Memory B cell (primary cell): ENCODE measurements around the gene CDK8.
"Not testable (repeated sequence)": the region's sequence is repeated elsewhere in the genome, so short reads cannot be mapped to it uniquely, and the experiment has no call there.

ENCODE experiments used
- ATAC-seq: fragments of 150-1000 bp; cut with Tn5 transposase; 2 replicates; pipeline ENCODE4 v1.10.0; 2021; ENCODE audit warnings: low read depth, mild to moderate bottlenecking, moderate library complexity
- DNase-seq, 2 donors: peaks; one replicate each; pipeline ENCODE4 v3.0.0; 2022; ENCODE audit warnings: low spot score in 2 of 2
- H3K27ac Mint-ChIP-seq: one replicate; pipeline ENCODE4 v1.8.0; 2022; ENCODE audit warnings: mild to moderate bottlenecking, moderate library complexity, mixed read lengths
- H3K27me3 Mint-ChIP-seq: one replicate; pipeline ENCODE4 v1.8.0; 2022; ENCODE audit warnings: mixed read lengths
- H3K36me3 Mint-ChIP-seq: one replicate; pipeline ENCODE4 v1.8.0; 2022; ENCODE audit warnings: mild to moderate bottlenecking, mixed read lengths
- H3K4me1 Mint-ChIP-seq: one replicate; pipeline ENCODE4 v1.8.0; 2022; ENCODE audit warnings: mixed read lengths
- H3K4me3 Mint-ChIP-seq: one replicate; pipeline ENCODE4 v1.8.0; 2022; ENCODE audit warnings: mild to moderate bottlenecking, moderate library complexity, mixed read lengths
- H3K9me3 Mint-ChIP-seq: one replicate; pipeline ENCODE4 v1.8.0; 2022; ENCODE audit warnings: mixed read lengths

Gene CDK8

DNA sequence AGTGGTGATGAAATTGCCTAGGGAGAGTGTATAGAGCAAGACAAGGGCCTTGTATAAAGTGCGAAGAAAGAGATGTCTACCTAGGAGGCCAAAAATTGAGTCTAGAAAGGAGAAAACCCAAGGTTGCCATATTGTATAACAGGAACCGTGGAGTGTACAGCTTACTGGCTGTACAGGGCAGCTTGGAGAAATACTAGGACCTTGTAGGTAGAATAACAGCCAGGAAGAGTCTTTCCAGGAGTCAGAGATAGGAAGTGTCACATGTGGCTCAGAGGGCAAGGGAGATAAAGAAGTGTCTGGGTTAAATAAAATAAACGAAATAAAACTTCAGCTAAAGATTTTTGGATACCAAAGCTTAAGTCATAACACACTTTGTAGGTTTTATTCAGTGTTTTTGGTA is 12.4 kb downstream of the CDK8 start:
- H3K27ac Mint-ChIP-seq = no peak overlapping the region
- H3K36me3 Mint-ChIP-seq = peaks cover 8% of the 10 kb centered on the region

DNA sequence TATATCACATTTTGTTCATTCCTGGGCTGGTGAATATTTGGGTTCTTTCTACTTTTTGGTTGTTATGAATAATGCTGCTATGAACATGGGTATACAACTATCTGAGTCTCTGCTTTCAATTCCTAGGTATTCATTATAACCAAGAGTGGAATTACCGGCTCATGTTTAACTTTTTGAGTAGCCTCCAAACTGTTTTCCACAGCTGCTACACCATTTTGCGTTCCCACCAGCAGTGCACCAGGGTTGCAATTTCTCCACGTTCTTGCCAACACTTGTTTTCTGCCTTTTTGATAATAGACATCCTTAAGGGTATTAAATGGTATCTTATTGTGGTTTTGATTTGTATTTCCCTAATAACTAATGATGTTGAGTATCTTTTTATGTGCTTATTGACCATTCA is 16.8 kb downstream of the CDK8 start:
- H3K4me3 Mint-ChIP-seq = no peak overlapping the region
- H3K4me1 Mint-ChIP-seq = peaks cover 23% of the 10 kb centered on the region
- H3K9me3 Mint-ChIP-seq = no peaks in the 10 kb centered on the region
- peaks cover 4% of the 10 kb centered on the region for H3K36me3 Mint-ChIP-seq
- DNase-seq = no peak
- H3K27ac Mint-ChIP-seq = no peak overlapping the region
- ATAC-seq = no peak
- H3K27me3 Mint-ChIP-seq = no peaks in the 10 kb centered on the region

More for the DNA sequence above, 12.4 kb downstream of the CDK8 start:
- DNase-seq (no peak), ATAC-seq (no peak)
- Mint-ChIP-seq H3K27me3 (no peaks in the 10 kb centered on the region), H3K9me3 (peaks cover 2% of the 10 kb centered on the region), H3K4me1 (peaks cover 32% of the 10 kb centered on the region), H3K4me3 (no peak overlapping the region)

DNA sequence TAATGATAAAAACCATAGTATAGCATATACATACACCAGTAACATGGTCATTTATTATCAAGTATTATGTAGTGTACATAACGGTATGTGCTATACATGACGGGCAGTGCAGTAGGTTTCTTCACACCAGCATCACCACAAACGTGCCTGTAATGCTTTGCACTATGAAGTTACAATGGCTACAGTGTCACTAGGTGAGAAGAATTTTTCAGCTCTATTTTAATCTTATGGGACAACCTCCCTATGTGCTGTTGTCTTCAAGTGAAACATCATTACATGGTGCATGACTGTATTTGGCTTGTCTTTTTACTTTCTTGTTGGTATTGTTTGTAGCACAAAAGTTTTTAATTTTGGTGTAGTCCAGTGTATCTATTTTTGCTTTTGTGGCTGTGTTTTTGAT is 18.7 kb downstream of the CDK8 start:
- Mint-ChIP-seq H3K27ac (no peak overlapping the region), H3K36me3 (peaks cover 4% of the 10 kb centered on the region), H3K9me3 (no peaks in the 10 kb centered on the region), H3K4me3 (no peak overlapping the region), H3K27me3 (no peaks in the 10 kb centered on the region), H3K4me1 (peaks cover 21% of the 10 kb centered on the region)
- DNase-seq = no peak
- no peak for ATAC-seq

DNA sequence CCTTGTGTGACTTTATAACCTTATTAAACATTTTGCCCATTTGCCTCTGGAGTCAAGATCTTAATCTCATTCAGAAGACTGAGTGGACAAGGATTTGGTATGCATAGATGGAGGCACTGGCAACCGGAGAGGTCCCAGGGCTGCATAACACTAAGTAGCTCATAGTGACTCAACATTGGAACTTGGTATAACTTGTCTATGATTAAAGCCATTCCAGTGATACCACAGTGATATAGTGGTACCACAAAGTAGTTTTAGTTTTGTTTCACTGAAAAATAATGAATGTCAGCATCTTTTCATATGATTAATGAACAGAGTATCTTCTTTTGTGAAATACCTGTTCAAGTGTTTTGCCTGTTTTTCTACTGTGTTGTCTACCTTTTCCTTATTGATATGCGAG is 26.4 kb downstream of the CDK8 start:
- no peaks in the 10 kb centered on the region for H3K27me3 Mint-ChIP-seq
- peaks cover 6% of the 10 kb centered on the region for H3K36me3 Mint-ChIP-seq
- ATAC-seq (no peak), DNase-seq (no peak)
- H3K4me1 Mint-ChIP-seq = peaks cover 8% of the 10 kb centered on the region
- H3K9me3 Mint-ChIP-seq = peaks cover 1% of the 10 kb centered on the region
- no peak overlapping the region for H3K27ac Mint-ChIP-seq
- H3K4me3 Mint-ChIP-seq = no peak overlapping the region

DNA sequence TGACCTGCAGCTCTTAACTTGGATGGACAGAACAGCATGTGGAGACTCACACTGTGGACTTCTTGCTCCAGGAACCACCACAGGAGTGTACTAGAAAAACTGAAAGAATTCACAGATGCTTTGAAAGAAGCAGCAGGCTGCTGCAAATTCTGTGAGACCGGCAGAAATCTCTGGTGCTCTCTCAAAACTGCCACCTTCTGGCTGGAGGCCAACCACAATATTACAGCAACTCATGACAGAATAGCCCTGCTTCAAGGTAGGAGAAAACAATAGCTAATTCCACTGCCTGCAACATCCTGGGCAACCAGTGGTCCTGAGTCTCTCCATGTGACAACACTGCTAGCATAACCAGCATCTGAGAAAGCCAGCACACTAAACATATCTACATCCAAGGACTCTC is 26.9 kb downstream of the CDK8 start:
- Mint-ChIP-seq H3K9me3 (peaks cover 1% of the 10 kb centered on the region), H3K36me3 (peaks cover 6% of the 10 kb centered on the region), H3K4me1 (peaks cover 8% of the 10 kb centered on the region), H3K4me3 (no peak overlapping the region), H3K27me3 (no peaks in the 10 kb centered on the region), H3K27ac (no peak overlapping the region)
- DNase-seq (no peak), ATAC-seq (no peak)

DNA sequence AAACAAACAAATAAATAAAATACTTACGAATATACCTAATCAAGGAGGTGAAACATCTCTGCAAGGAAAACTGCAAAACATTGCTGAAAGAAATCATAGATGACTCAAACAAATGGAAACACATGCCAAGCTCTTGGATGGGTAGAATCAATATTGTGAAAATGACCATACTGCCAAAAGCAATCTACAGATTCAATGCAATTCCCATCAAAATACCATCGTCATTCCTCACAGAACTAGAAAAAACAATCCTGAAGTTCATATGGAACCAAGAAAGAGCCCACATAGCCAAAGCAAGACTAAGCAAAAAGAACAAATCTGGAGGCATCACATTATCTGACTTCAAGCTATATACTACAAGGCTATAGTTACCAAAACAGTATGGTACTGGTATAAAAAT is 32.0 kb downstream of the CDK8 start:
- H3K9me3 Mint-ChIP-seq, ATAC-seq, H3K27ac Mint-ChIP-seq, H3K27me3 Mint-ChIP-seq, H3K36me3 Mint-ChIP-seq, H3K4me1 Mint-ChIP-seq, H3K4me3 Mint-ChIP-seq, DNase-seq: not testable (repeated sequence)

DNA sequence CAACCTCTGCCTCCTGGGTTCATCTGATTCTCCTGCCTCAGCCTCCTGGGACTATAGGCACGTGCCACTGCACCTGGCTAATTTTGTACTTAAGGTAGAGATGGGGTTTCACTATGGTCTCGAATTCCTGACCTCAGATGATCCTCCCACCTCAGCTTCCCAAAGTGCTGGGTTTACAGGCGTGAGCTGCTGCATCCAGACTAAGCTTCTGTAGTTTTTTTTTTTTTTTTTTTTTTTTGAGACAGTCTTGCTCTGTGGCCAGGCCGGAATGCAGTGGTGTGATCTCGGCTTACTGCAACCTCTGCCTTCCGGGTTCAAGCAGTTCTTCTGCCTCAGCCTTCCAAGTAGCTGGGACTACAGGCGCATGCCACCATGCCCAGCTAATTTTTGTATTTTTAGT is 34.9 kb downstream of the CDK8 start:
- not testable (repeated sequence) for H3K27me3 Mint-ChIP-seq, H3K36me3 Mint-ChIP-seq, H3K27ac Mint-ChIP-seq, H3K9me3 Mint-ChIP-seq, ATAC-seq, DNase-seq, H3K4me3 Mint-ChIP-seq
- peaks cover 14% of the 10 kb centered on the region for H3K4me1 Mint-ChIP-seq

DNA sequence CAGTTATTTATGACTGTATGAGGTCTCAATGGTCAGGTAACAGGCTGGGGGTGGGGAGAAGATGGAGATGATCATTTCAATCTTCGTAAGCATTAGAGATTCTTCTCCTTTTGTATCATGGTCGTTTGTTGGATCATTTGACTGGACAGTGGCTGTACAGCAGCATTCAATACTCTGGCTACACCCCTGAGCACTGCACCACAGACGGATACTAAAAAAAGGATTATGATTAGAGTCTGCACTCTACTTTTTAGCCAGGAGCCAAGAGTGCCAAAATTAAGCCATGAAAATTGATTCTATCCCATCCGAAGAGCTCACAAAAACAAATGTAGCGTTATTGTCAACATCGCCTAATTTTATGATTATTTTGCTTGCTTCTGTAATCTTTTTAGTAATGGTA is 41.9 kb downstream of the CDK8 start:
- H3K27me3 Mint-ChIP-seq = no peaks in the 10 kb centered on the region
- H3K9me3 Mint-ChIP-seq = no peaks in the 10 kb centered on the region
- H3K27ac Mint-ChIP-seq = no peak overlapping the region
- DNase-seq (no peak), ATAC-seq (no peak)
- H3K4me1 Mint-ChIP-seq = peaks cover 42% of the 10 kb centered on the region
- H3K36me3 Mint-ChIP-seq = peaks cover 8% of the 10 kb centered on the region
- H3K4me3 Mint-ChIP-seq = no peak overlapping the region

DNA sequence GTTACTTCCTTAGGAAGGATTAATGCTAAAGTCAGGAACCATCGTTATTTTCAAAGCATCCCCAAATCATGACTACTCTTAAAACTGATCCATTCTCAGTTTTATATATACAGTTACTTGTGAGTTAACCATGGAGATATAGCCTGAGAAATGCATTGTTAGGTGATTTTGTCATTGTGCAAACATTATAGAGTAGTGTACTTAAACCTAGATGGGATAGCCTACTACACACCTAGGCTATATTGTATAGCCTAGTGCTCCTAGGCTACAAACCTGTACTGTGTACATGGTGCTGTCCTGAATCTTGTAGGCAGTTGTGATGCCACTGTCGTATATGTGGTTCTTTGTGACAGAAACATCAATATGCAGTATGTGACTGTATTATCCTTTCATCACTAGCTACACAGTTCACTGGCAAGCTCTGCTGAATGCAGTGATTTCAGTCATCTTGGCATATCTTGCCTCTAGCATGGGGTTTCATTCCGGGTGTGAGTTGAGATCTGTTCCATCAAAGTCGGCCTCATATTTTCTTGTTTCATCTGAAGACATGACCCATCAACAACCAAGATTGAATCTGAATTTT is 45.3 kb downstream of the CDK8 start:
- DNase-seq = no peak
- ATAC-seq = no peak
- Mint-ChIP-seq H3K36me3 (peaks cover 6% of the 10 kb centered on the region), H3K4me1 (peaks cover 47% of the 10 kb centered on the region), H3K27me3 (no peaks in the 10 kb centered on the region), H3K4me3 (no peak overlapping the region), H3K9me3 (no peaks in the 10 kb centered on the region), H3K27ac (no peak overlapping the region)

DNA sequence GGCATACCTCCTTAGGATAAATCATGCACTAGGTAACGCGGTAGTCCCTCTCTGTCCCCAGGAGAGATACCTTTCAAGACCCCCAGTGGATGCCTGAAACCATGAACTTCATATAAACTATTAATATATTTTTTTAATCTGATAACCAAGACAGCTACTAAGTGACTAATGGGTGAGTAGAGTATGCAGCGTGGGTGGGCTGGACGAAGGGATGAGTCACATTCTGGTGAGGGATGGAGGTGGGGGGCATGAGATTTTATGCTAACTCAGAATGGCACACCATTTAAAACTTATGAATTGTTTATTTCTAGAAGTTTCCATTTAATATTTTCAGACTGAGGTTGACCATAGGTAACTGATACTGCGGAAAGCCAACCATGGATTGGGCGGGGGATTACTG is 46.2 kb downstream of the CDK8 start:
- Mint-ChIP-seq H3K4me1 (peaks cover 41% of the 10 kb centered on the region), H3K27ac (no peak overlapping the region), H3K9me3 (no peaks in the 10 kb centered on the region), H3K4me3 (no peak overlapping the region), H3K27me3 (no peaks in the 10 kb centered on the region), H3K36me3 (peaks cover 7% of the 10 kb centered on the region)
- no peak for DNase-seq
- no peak for ATAC-seq

DNA sequence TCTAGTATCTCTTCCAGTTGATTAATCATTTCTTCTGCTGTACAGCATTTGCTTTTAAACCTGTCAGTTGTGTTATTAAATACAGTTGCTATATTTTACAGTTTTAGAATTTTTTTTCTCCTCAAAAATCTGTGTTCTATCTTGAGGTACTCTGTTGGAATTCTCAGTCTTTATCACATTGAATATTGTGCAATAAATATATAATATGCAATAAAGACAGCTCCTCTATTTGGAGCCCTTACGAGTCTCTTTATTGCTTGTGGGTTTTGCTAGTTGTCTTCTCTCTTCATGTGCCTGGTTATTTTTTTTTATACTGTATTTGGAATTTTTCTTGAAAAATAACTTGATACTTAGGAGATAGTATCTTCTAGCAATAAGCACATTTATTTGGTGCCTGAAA is 51.7 kb downstream of the CDK8 start:
- Mint-ChIP-seq H3K4me3 (no peak overlapping the region), H3K27ac (no peak overlapping the region), H3K9me3 (no peaks in the 10 kb centered on the region), H3K27me3 (no peaks in the 10 kb centered on the region), H3K36me3 (peaks cover 12% of the 10 kb centered on the region), H3K4me1 (peaks cover 39% of the 10 kb centered on the region)
- DNase-seq = no peak
- no peak for ATAC-seq

DNA sequence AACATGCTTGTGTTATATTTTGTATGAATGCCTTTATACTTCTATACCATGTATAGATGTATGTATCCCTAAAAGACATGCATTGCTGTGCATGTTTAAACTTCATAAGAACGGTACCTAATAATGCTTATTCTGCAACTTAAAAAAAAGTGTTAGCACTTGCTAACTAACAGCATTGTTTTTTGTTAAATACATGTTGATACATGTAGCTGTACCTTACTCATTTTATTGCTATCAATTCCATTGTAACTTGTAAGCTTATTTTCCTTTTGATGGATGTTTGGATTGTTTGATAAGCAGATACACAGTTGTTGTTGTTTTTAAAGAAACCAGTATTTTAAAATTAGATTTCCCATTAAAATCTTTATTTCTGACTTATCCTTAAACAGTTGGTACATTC is 53.8 kb downstream of the CDK8 start:
- Mint-ChIP-seq H3K27ac (no peak overlapping the region), H3K36me3 (peaks cover 15% of the 10 kb centered on the region), H3K4me3 (no peak overlapping the region), H3K4me1 (peaks cover 24% of the 10 kb centered on the region), H3K9me3 (peaks cover 2% of the 10 kb centered on the region), H3K27me3 (no peaks in the 10 kb centered on the region)
- ATAC-seq (no peak), DNase-seq (no peak)

DNA sequence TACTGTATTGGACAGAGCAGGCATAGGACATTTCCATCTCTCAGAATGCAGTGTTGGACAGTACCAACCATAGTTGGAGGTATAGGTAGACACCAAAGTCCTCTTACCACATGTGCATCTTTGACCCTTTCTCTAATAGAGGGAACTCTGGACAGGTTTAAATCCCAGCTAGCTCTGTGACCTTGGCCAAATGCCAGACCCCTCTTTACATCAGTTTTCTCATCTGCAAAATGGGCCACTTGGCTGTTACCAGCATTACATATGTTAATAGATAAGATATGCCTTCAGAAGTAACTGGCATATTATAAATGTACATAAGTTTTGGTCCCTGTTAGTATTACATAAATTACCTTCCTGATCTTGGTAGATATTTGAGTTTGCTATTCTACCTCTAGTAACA is 54.3 kb downstream of the CDK8 start:
- peaks cover 29% of the 10 kb centered on the region for H3K4me1 Mint-ChIP-seq
- no peak for DNase-seq
- H3K4me3 Mint-ChIP-seq = no peak overlapping the region
- H3K27ac Mint-ChIP-seq = no peak overlapping the region
- no peak for ATAC-seq
- H3K36me3 Mint-ChIP-seq = peaks cover 21% of the 10 kb centered on the region
- peaks cover 2% of the 10 kb centered on the region for H3K9me3 Mint-ChIP-seq
- no peaks in the 10 kb centered on the region for H3K27me3 Mint-ChIP-seq

DNA sequence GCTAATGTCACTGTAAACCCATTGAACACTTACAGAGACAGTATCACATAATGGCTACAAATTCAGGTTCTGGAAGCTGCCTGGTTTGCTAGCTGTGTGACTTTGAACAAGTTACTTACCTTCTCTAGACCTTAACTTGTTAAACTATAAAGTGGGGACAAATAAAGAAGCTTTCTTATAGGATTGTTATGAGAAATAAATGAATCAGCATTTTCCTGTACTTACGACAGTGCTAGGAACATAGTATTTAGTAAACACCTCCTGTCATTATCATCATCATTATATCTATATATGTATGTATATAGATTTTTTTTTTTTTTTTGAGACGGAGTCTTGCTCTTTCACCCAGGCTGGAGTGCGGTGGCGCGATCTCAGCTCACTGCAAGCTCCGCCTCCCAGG is 54.9 kb downstream of the CDK8 start:
- Mint-ChIP-seq H3K9me3 (peaks cover 2% of the 10 kb centered on the region), H3K36me3 (peaks cover 21% of the 10 kb centered on the region), H3K4me1 (peaks cover 34% of the 10 kb centered on the region), H3K27ac (no peak overlapping the region), H3K4me3 (no peak overlapping the region), H3K27me3 (no peaks in the 10 kb centered on the region)
- DNase-seq (no peak), ATAC-seq (no peak)

DNA sequence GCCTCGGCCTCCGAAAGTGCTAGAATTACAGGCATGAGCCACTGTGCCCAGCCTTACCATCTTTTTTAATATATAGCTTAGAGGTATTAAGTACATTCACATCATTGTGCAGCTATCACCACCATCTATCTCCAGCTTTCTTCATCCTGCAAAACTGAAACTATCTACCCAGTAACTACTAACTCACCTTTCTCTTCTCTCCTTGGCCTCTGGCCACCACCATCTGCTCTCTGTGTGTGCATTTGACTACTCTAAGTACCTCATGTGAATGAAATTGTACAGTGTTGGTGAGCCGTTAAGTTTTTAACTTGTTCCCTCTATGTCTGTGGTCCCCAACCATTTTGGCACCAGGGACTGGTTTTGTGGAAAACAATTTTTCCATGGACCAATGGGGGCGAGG is 56.1 kb downstream of the CDK8 start:
- ATAC-seq = no peak
- peaks cover 20% of the 10 kb centered on the region for H3K36me3 Mint-ChIP-seq
- H3K4me3 Mint-ChIP-seq = no peak overlapping the region
- peaks cover 2% of the 10 kb centered on the region for H3K9me3 Mint-ChIP-seq
- no peak for DNase-seq
- no peak overlapping the region for H3K27ac Mint-ChIP-seq
- H3K27me3 Mint-ChIP-seq = no peaks in the 10 kb centered on the region
- peaks cover 34% of the 10 kb centered on the region for H3K4me1 Mint-ChIP-seq
